CD4-positive, alpha-beta memory T cell (primary cell): Measurements from ENCODE around the gene TXNDC2. TPM values are rescaled to one million over a fixed set of nuclear protein-coding genes. Genes with fewer than 3 reads are reported as not detected.

ENCODE experiments used
- CTCF ChIA-PET: fragments of 350-600 bp; sonication (Branson Sonifier 250); formaldehyde crosslinking; loops from one replicate; lab custom pipeline; 2021; ENCODE audit warnings: inconsistent platforms; ENCODE audit not compliant: partially characterized antibody; lab: Charles Lee
- POLR2A ChIA-PET: fragments of 350-600 bp; sonication (Branson Sonifier 250); formaldehyde crosslinking; loops from one replicate; lab custom pipeline; 2021; ENCODE audit not compliant: partially characterized antibody; lab: Charles Lee
- DNase-seq, 5 donors: peaks; one replicate each; pipeline versions ENCODE4 v3.0.0 to v3.0.0-alpha.2; 2020 to 2022; ENCODE audit warnings: mixed read lengths in 1 of 5
- H3K27ac ChIP-seq: one replicate; pipeline ENCODE4 v1.7.0; 2013; ENCODE audit warnings: low read depth, low read length
- H3K27me3 ChIP-seq: 2 replicates; pipeline ENCODE4 v1.7.0; 2013; ENCODE audit warnings: mild to moderate bottlenecking, low read length, moderate library complexity; ENCODE audit not compliant: insufficient read depth
- H3K36me3 ChIP-seq: 2 replicates; pipeline ENCODE4 v1.7.0; 2013; ENCODE audit warnings: mild to moderate bottlenecking, low read length, moderate library complexity; ENCODE audit not compliant: insufficient read depth
- H3K4me1 ChIP-seq: 2 replicates; pipeline ENCODE4 v1.7.0; 2013; ENCODE audit warnings: mild to moderate bottlenecking, low read length, moderate library complexity; ENCODE audit not compliant: insufficient read depth
- H3K4me3 ChIP-seq, 2 donors: one replicate each; pipeline ENCODE4 v1.7.0; 2013; ENCODE audit warnings: low read length in 2 of 2, mild to moderate bottlenecking in 1 of 2
- H3K9me3 ChIP-seq, 2 donors: one replicate each; pipeline ENCODE4 v1.7.0; 2013; ENCODE audit warnings: low read length in 2 of 2, control low read depth in 1 of 2; ENCODE audit not compliant: control insufficient read depth in 1 of 2
- H3K27ac Mint-ChIP-seq, 7 donors: one replicate each; pipeline ENCODE4 v1.8.0; 2020 to 2021; ENCODE audit warnings: mixed read lengths in 7 of 7, mild to moderate bottlenecking in 6 of 7, inconsistent platforms in 3 of 7, moderate library complexity in 3 of 7
- H3K27me3 Mint-ChIP-seq, 2 donors: one replicate each; pipeline ENCODE4 v1.8.0; 2020 to 2021; ENCODE audit warnings: mixed read lengths in 2 of 2
- H3K36me3 Mint-ChIP-seq, 2 donors: one replicate each; pipeline ENCODE4 v1.8.0; 2020 to 2021; ENCODE audit warnings: mixed read lengths in 2 of 2, inconsistent platforms in 1 of 2, mild to moderate bottlenecking in 1 of 2
- H3K4me1 Mint-ChIP-seq, 4 donors: one replicate each; pipeline ENCODE4 v1.8.0; 2020 to 2021; ENCODE audit warnings: mixed read lengths in 4 of 4, mild to moderate bottlenecking in 1 of 4
- H3K4me3 Mint-ChIP-seq, 8 donors: one replicate each; pipeline ENCODE4 v1.8.0; 2020 to 2021; ENCODE audit warnings: mixed read lengths in 8 of 8, mild to moderate bottlenecking in 7 of 8, moderate library complexity in 6 of 8, inconsistent platforms in 3 of 8
- H3K9me3 Mint-ChIP-seq, 8 donors: one replicate each; pipeline ENCODE4 v1.8.0; 2020 to 2021; ENCODE audit warnings: mixed read lengths in 8 of 8, mild to moderate bottlenecking in 5 of 8, inconsistent platforms in 3 of 8, moderate library complexity in 1 of 8
- intact Hi-C: fragments of 100-400 bp; cut with micrococcal nuclease; formaldehyde crosslinking; loops from one replicate; pipeline ENCODE4 v1.15.1; 2023
- polyA plus RNA-seq, 2 donors: library from polyadenylated mRNA; unstranded; fragments of 300-500 nt; fragmentation: Illumina TruSeq; gene quantifications; one replicate each; pipeline ENCODE4 v1.2.3, GENCODE V29; 2021
- total RNA-seq, 2 experiments: library from RNA; stranded (reverse); gene quantifications; one replicate each; pipeline ENCODE4 v1.2.3, GENCODE V29; 2021

TXNDC2 gene
- total and polyA plus RNA-seq, 4 experiments from 2014 or later = not detected

- H3K4me3 Mint-ChIP-seq = peak within 1 kb of the TSS; percentile 92 to 95 (median 95)
- H3K27ac ChIP-seq = peak within 1 kb of the TSS; percentile 97
- H3K36me3 Mint-ChIP-seq = peaks cover 0 to 9% of the 10 kb centered on the region in 2 donors
- peak; percentile 94 to 98 (median 97) for DNase-seq
- H3K4me1 ChIP-seq = peaks cover 42% of the 10 kb centered on the region
- no peaks in the 10 kb centered on the region for H3K27me3 ChIP-seq
- ChIA-PET CTCF (interaction anchor here (0.6 to 1.5 kb wide), 3 partner anchors 37 to 1204 kb away, joined by 3 to 5 read pairs (median 3); no protein-coding TSS in a partner anchor), POLR2A (interaction anchor here (0.6 to 3.7 kb wide), 18 partner anchors 7 to 1995 kb away, joined by 3 to 27 read pairs (median 4); partner anchors contain the start of gene NAPG)
- H3K27ac Mint-ChIP-seq = peak within 1 kb of the TSS; percentile 92 to 99 (median 97)
- H3K9me3 Mint-ChIP-seq = peaks cover 0 to 2% (median 0%) of the 10 kb centered on the region in 8 donors
- H3K9me3 ChIP-seq = no peaks in the 10 kb centered on the region
- peak within 1 kb of the TSS; percentile 79 to 80 for H3K4me3 ChIP-seq
- H3K4me1 Mint-ChIP-seq = peaks cover 19 to 32% (median 25%) of the 10 kb centered on the region in 4 donors
- intact Hi-C loops = loop anchor here (1.0 to 5.0 kb wide), 10 partner anchors 299 to 1995 kb away; partner anchors contain the start of genes ANKRD12, CHMP1B, MPPE1 and MTCL1
- H3K27me3 Mint-ChIP-seq = peaks cover 6 to 7% of the 10 kb centered on the region in 2 donors
- H3K36me3 ChIP-seq = no peaks in the 10 kb centered on the region
Observed at GRCh38 chr18:9913526-9914333, 28.0 kb downstream of the TXNDC2 start, which contains the start of gene VAPA. TSS of gene VAPA (plus strand) at chr18:9914016. CDS start at chr18:9914257, 241 bp downstream.

- H3K36me3 Mint-ChIP-seq = peaks cover 0 to 9% of the 10 kb centered on the region in 2 donors
- Histone ChIP-seq H3K9me3 (no peaks in the 10 kb centered on the region), H3K27me3 (no peaks in the 10 kb centered on the region), H3K4me1 (peaks cover 47% of the 10 kb centered on the region), H3K4me3 (peak overlapping the region; percentile 14 to 60), H3K36me3 (no peaks in the 10 kb centered on the region), H3K27ac (peak overlapping the region; percentile 97)
- peaks cover 2 to 4% of the 10 kb centered on the region in 2 donors for H3K27me3 Mint-ChIP-seq
- POLR2A ChIA-PET = interaction anchor here (0.7 to 3.7 kb wide), 13 partner anchors 8 to 1995 kb away, joined by 3 to 27 read pairs (median 5); partner anchors contain the start of genes ANKRD12 and NAPG
- peak in 1 of 5 donors; percentile 54 for DNase-seq
- H3K9me3 Mint-ChIP-seq = peaks cover 0 to 2% (median 0%) of the 10 kb centered on the region in 8 donors
- peak overlapping the region; percentile 76 to 95 (median 95) for H3K4me3 Mint-ChIP-seq
- CTCF ChIA-PET = interaction anchor here (1.5 kb wide), 1 partner anchor 37 kb away, joined by 5 read pairs; no protein-coding TSS in a partner anchor
- intact Hi-C loops = loop anchor here (2.0 to 5.0 kb wide), 3 partner anchors 579 to 1938 kb away; partner anchors contain the start of genes ANKRD12, CHMP1B and TWSG1
- peaks cover 19 to 32% (median 25%) of the 10 kb centered on the region in 4 donors for H3K4me1 Mint-ChIP-seq
- H3K27ac Mint-ChIP-seq = peak overlapping the region; percentile 70 to 99 (median 92)
Observed at GRCh38 chr18:9914334-9914583, 28.5 kb downstream of the TXNDC2 start.

- peaks cover 52% of the 10 kb centered on the region for H3K4me1 ChIP-seq
- peak overlapping the region; percentile 85 to 94 (median 92) for H3K4me3 Mint-ChIP-seq
- H3K4me3 ChIP-seq = peak overlapping the region; percentile 26 to 79
- H3K36me3 Mint-ChIP-seq = peaks cover 0 to 9% of the 10 kb centered on the region in 2 donors
- no peaks in the 10 kb centered on the region for H3K27me3 Mint-ChIP-seq
- H3K4me1 Mint-ChIP-seq = peaks cover 19 to 32% (median 25%) of the 10 kb centered on the region in 4 donors
- no peaks in the 10 kb centered on the region for H3K36me3 ChIP-seq
- intact Hi-C loops = loop anchor here (2.0 to 5.0 kb wide), 3 partner anchors 580 to 1938 kb away; partner anchors contain the start of genes ANKRD12, CHMP1B and TWSG1
- ChIA-PET CTCF (interaction anchor here (0.9 to 1.5 kb wide), 3 partner anchors 12 to 302 kb away, joined by 4 to 5 read pairs (median 4); no protein-coding TSS in a partner anchor), POLR2A (interaction anchor here (0.7 to 3.7 kb wide), 7 partner anchors 8 to 1994 kb away, joined by 3 to 27 read pairs (median 5); partner anchors contain the start of genes ANKRD12 and NAPG)
- H3K27ac Mint-ChIP-seq = peak overlapping the region; percentile 92 to 96 (median 95)
- H3K27me3 ChIP-seq = no peaks in the 10 kb centered on the region
- H3K9me3 ChIP-seq = no peaks in the 10 kb centered on the region
- H3K27ac ChIP-seq = peak overlapping the region; percentile 97
- H3K9me3 Mint-ChIP-seq = peaks cover 0 to 2% (median 0%) of the 10 kb centered on the region in 8 donors
- peak; percentile 76 to 93 (median 79) for DNase-seq
Observed at GRCh38 chr18:9914584-9915290, 29.0 kb downstream of the TXNDC2 start.

- Histone ChIP-seq H3K4me1 (peaks cover 59% of the 10 kb centered on the region), H3K36me3 (no peaks in the 10 kb centered on the region), H3K27me3 (no peaks in the 10 kb centered on the region), H3K9me3 (no peaks in the 10 kb centered on the region), H3K27ac (peak overlapping the region; percentile 97), H3K4me3 (peak overlapping the region; percentile 26 to 79)
- Mint-ChIP-seq H3K9me3 (peaks cover 0 to 2% (median 0%) of the 10 kb centered on the region in 8 donors), H3K27me3 (no peaks in the 10 kb centered on the region), H3K27ac (peak overlapping the region; percentile 92 to 96 (median 95)), H3K4me3 (peak overlapping the region; percentile 85 to 94 (median 92)), H3K4me1 (peaks cover 19 to 32% (median 25%) of the 10 kb centered on the region in 4 donors), H3K36me3 (peaks cover 0 to 9% of the 10 kb centered on the region in 2 donors)
- no peak for DNase-seq
- intact Hi-C loops = loop anchor here (1.0 to 2.0 kb wide), 3 partner anchors 11 to 779 kb away; partner anchors contain the start of genes ANKRD12 and TWSG1
- ChIA-PET POLR2A (interaction anchor here (1.1 to 3.7 kb wide), 6 partner anchors 8 to 779 kb away, joined by 3 to 27 read pairs (median 8); partner anchors contain the start of genes ANKRD12 and NAPG), CTCF (interaction anchor here (0.9 to 1.5 kb wide), 3 partner anchors 11 to 303 kb away, joined by 4 to 5 read pairs (median 4); no protein-coding TSS in a partner anchor)
Observed at GRCh38 chr18:9915291-9916076, 29.7 kb downstream of the TXNDC2 start.

GRCh38 chr18:9916077-9916639, 30.4 kb downstream of the TXNDC2 start:
- Histone ChIP-seq H3K27me3 (no peaks in the 10 kb centered on the region), H3K4me3 (no peak overlapping the region), H3K4me1 (peaks cover 66% of the 10 kb centered on the region), H3K27ac (peak overlapping the region; percentile 97), H3K9me3 (no peaks in the 10 kb centered on the region), H3K36me3 (no peaks in the 10 kb centered on the region)
- intact Hi-C loops = loop anchor here (1.0 kb wide), 1 partner anchor 10 kb away; no protein-coding TSS in a partner anchor
- H3K27ac Mint-ChIP-seq = peak overlapping the region; percentile 60 to 96 (median 93)
- no peak for DNase-seq
- peaks cover 0 to 2% (median 0%) of the 10 kb centered on the region in 8 donors for H3K9me3 Mint-ChIP-seq
- ChIA-PET POLR2A (interaction anchor here (3.7 kb wide), 1 partner anchor 11 kb away, joined by 21 read pairs; no protein-coding TSS in a partner anchor), CTCF (no interaction called here)
- peaks cover 19 to 32% (median 25%) of the 10 kb centered on the region in 4 donors for H3K4me1 Mint-ChIP-seq
- H3K4me3 Mint-ChIP-seq = peak overlapping the region; percentile 85 to 94 (median 92)
- H3K27me3 Mint-ChIP-seq = no peaks in the 10 kb centered on the region
- peaks cover 0 to 9% of the 10 kb centered on the region in 2 donors for H3K36me3 Mint-ChIP-seq
